HEK293T (cell line): ENCODE results near the gene ZNF219.

ENCODE experiments used
- CTCF ChIA-PET: fragments of 350-600 bp; formaldehyde crosslinking; extraction: SDS; loops from one replicate; lab custom pipeline; 2021; ENCODE audit warnings: antibody characterized with exemption, inconsistent platforms; lab: Yijun Ruan, JAX
- POLR2A ChIA-PET: fragments of 350-600 bp; formaldehyde crosslinking; extraction: SDS; loops from one replicate; lab custom pipeline; 2020; ENCODE audit warnings: antibody characterized with exemption, inconsistent platforms; lab: Yijun Ruan, JAX
- DNase-seq: peaks from one replicate; pipeline ENCODE4 v3.0.0; 2012; ENCODE audit warnings: mixed read lengths; ENCODE audit errors: extremely low spot score
- ARNT ChIP-seq: fragments of 450-650 bp; IDR thresholded peaks from 2 replicates; pipeline ENCODE4 v1.6.1; 2017; ENCODE audit warnings: mild to moderate bottlenecking
- BHLHE40 ChIP-seq: fragments of 450-650 bp; IDR thresholded peaks from 2 replicates; pipeline ENCODE4 v1.6.1; 2016; ENCODE audit warnings: mild to moderate bottlenecking, moderate library complexity, borderline replicate concordance
- CTBP1 ChIP-seq: fragments of 450-650 bp; IDR thresholded peaks from 2 replicates; pipeline ENCODE4 v1.6.1; 2016; ENCODE audit warnings: borderline replicate concordance
- ELF4 ChIP-seq: fragments of 450-650 bp; IDR thresholded peaks from 2 replicates; pipeline ENCODE4 v1.6.1; 2017; ENCODE audit warnings: antibody characterized with exemption
- FOXA1 ChIP-seq: fragments of 450-650 bp; IDR thresholded peaks from 2 replicates; pipeline ENCODE4 v1.6.1; 2016; ENCODE audit warnings: mild to moderate bottlenecking
- FOXK2 ChIP-seq: fragments of 450-650 bp; IDR thresholded peaks from 2 replicates; pipeline ENCODE4 v1.6.1; 2016; ENCODE audit warnings: mild to moderate bottlenecking
- FOXM1 ChIP-seq: fragments of 450-650 bp; IDR thresholded peaks from 2 replicates; pipeline ENCODE4 v1.6.1; 2017; ENCODE audit warnings: mild to moderate bottlenecking, borderline replicate concordance
- HDGF ChIP-seq: fragments of 450-650 bp; IDR thresholded peaks from 2 replicates; pipeline ENCODE4 v1.6.1; 2017; ENCODE audit warnings: antibody characterized with exemption, borderline replicate concordance
- L3MBTL2 ChIP-seq: fragments of 450-650 bp; conservative IDR thresholded peaks from 2 replicates; pipeline ENCODE4 v1.6.1; 2016; ENCODE audit warnings: mild to moderate bottlenecking
- LEF1 ChIP-seq: fragments of 450-650 bp; IDR thresholded peaks from 2 replicates; pipeline ENCODE4 v1.6.1; 2017; ENCODE audit warnings: mild to moderate bottlenecking, borderline replicate concordance
- NFRKB ChIP-seq: fragments of 450-650 bp; IDR thresholded peaks from 2 replicates; pipeline ENCODE4 v1.6.1; 2016; ENCODE audit warnings: mild to moderate bottlenecking, moderate library complexity
- SP1 ChIP-seq: fragments of 450-650 bp; IDR thresholded peaks from 2 replicates; pipeline ENCODE4 v1.6.1; 2017
- SUZ12 ChIP-seq: fragments of 450-650 bp; IDR thresholded peaks from 2 replicates; pipeline ENCODE4 v1.6.1; 2016; ENCODE audit warnings: mild to moderate bottlenecking
- TARDBP ChIP-seq: fragments of 450-650 bp; IDR thresholded peaks from 2 replicates; pipeline ENCODE4 v1.6.1; 2016
- ZNF384 ChIP-seq: fragments of 450-650 bp; IDR thresholded peaks from 2 replicates; pipeline ENCODE4 v1.6.1; 2016
- TF ChIP-seq, protein P1 (sequence below): fragments of 450-650 bp; IDR thresholded peaks from 2 replicates; pipeline ENCODE4 v1.6.1; 2016

ZNF219 gene

DNA sequence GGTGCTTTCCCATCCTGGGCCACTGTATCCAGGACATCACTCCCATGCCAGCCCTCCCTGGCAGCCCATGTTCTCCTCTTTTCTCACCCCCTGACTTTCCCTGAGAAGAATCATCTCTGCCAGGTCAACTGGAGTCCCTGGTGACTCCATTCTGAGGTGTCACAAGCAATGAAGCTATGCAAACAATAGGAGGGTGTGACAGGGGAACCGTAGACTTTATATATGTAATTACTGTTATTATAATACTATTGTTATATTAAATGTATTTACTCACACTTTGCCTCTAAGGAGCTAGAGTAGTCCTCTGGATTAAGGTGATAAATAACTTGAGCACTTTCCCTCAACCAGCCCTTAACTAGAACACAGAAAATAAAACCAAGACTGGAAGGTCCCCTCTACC, 9.2 kb downstream of the ZNF219 start:
- CTCF ChIA-PET = interaction anchor here (0.9 to 2.7 kb wide), 7 partner anchors 9 to 74 kb away, joined by 3 to 26 read pairs (median 7); partner anchors contain the start of genes ARHGEF40 and TMEM253
- DNase-seq = no peak
- POLR2A ChIA-PET = interaction anchor here (0.7 to 2.7 kb wide), 2 partner anchors 15 to 18 kb away, joined by 4 to 8 read pairs; no protein-coding TSS in a partner anchor
- TF ChIP-seq BHLHE40 (no peak), CTBP1 (no peak), LEF1 (no peak), SUZ12 (no peak), FOXM1 (no peak), SP1 (no peak), ELF4 (no peak), NFRKB (no peak), ZNF384 (no peak), FOXA1 (no peak), ARNT (no peak), L3MBTL2 (no peak), HDGF (no peak), TARDBP (no peak), FOXK2 (no peak)
- TF ChIP-seq, protein P1, sequence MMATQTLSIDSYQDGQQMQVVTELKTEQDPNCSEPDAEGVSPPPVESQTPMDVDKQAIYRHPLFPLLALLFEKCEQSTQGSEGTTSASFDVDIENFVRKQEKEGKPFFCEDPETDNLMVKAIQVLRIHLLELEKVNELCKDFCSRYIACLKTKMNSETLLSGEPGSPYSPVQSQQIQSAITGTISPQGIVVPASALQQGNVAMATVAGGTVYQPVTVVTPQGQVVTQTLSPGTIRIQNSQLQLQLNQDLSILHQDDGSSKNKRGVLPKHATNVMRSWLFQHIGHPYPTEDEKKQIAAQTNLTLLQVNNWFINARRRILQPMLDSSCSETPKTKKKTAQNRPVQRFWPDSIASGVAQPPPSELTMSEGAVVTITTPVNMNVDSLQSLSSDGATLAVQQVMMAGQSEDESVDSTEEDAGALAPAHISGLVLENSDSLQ = no peak

DNA sequence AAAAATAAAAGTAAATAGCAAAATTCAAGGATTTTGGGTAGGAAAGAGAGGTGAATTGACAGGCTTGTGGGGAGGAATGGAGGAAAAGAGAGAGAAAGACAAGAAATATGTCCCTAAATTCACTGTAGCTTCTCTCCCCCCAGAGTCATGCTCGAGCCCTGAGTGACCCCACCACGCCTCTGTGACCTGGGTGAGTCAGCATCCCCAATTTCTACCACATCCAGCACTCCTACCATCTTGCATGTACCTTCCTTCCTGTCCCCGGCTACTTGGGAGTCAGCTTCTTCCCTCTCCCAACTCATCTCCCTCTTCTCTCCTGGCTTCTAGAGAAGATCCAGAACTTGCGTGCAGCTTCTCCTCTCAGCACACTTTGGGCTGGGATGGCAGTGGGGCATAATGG, 9.8 kb downstream of the ZNF219 start:
- no peak for DNase-seq
- ChIA-PET CTCF (interaction anchor here (1.1 to 2.7 kb wide), 4 partner anchors 17 to 74 kb away, joined by 3 to 26 read pairs (median 13); partner anchors contain the start of gene ARHGEF40), POLR2A (interaction anchor here (2.7 to 6.3 kb wide), 2 partner anchors 16 to 17 kb away, joined by 8 to 37 read pairs; partner anchors contain the start of gene ARHGEF40)
- TF ChIP-seq FOXK2 (no peak), FOXM1 (no peak), ZNF384 (no peak)

DNA sequence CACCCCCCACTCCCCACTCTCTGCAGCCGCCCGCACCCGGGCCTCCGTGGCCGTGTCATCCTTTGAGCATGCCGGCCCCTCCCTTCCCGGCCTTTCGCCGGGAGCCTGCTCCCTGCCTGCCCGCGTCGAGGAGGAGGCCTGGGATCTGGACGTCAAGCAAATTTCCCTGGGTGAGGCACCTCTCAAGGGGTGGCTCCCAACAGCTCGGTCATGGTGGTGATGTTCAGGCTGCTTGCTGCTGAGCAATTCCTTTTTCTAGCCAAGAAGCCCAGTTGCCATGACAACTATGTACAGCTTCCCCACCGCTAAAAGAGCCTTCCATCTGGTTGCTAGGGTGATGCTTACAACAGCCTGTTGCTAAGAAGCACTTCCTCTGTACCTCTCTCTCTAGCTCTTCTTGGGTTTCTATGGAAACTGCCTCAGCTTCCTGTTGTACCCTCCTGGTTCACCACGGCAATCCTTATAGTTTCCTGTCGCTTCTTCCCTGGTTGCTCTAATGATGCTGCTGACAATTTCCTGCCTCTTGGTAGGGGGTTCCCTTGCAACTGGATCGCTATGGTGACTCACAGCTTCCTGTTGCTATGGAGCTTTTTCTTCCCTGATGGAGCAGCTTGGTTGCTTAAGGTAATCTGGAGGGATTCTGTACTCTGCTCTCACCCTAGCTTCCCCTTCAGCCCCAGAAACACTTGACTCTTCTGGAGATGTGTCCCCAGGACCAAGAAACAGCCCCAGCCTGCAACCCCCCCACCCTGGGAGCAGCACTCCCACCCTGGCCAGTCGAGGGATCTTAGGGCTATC, 11.0 kb downstream of the ZNF219 start:
- TF ChIP-seq FOXK2 = no peak
- ChIA-PET CTCF (interaction anchor here (0.8 to 2.0 kb wide), 5 partner anchors 16 to 72 kb away, joined by 3 to 10 read pairs (median 5); partner anchors contain the start of gene ARHGEF40), POLR2A (interaction anchor here (1.3 to 6.3 kb wide), 2 partner anchors 16 to 19 kb away, joined by 4 to 37 read pairs; partner anchors contain the start of gene ARHGEF40)
- DNase-seq = no peak

DNA sequence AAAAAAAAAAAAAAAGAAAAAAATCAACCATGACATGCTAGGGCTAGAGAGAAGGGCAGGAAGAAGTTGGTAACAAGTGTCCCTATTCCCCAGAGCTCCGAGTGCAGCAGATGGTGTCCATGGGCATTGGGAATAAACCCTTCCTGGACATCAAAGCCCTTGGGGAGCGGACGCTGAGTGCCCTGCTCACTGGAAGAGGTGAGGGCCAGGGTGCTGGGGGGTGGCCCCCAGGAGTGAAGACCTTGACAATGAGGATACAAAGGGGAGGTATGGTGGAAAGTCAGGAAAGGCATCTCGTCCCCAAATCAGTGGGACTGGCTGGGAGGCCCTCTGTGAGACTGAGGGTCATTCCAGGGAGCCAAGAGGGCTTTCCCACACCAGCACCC, 11.6 kb downstream of the ZNF219 start:
- ChIA-PET CTCF (interaction anchor here (0.6 to 2.0 kb wide), 7 partner anchors 16 to 71 kb away, joined by 3 to 10 read pairs (median 3); partner anchors contain the start of gene ARHGEF40), POLR2A (interaction anchor here (1.3 to 6.3 kb wide), 2 partner anchors 16 to 18 kb away, joined by 4 to 37 read pairs; partner anchors contain the start of gene ARHGEF40)
- no peak for DNase-seq
- TF ChIP-seq L3MBTL2 = no peak
- TF ChIP-seq FOXM1 = no peak
- no peak for TF ChIP-seq SUZ12
- TF ChIP-seq SP1 = no peak

DNA sequence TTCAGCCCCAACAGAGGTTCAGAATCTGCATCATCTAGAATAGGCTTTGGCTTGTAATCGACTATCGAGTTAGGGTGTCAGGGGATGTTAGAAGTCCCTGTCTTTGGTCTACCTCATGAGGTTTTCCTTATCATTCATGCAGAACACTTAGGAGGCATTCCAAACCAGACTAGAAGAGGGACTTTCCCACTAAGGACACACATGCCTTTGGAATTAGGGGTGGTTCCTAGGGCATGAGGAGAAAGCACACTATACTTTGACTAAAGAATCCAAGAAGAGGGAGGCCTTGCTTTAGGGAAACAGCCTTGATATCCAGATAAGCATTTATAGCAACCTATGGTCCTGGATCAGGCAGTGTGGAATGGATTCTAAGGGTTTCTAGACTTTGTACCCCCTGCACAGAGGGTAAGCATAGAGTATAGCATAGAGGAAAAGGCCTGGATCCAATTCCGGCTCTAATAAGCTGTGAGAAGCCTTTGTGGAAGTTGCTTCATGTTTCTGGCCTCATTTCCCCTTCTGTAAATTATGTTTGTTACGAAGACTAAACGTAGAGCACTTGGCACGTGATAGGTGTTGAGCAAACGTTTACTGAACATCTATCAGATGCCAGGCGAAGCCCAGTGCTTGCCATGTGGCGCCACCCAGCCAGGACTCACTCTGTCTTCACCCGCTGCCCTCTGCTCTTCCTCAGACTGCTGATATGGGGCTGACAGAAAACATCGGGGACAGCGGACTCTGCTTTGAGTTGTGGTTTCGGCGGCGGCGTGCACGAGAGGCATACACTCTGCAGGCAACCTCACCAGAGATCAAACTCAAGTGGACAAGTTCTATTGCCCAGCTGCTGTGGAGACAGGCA, 13.2 kb downstream of the ZNF219 start:
- POLR2A ChIA-PET = interaction anchor here (6.3 kb wide), 1 partner anchor 14 kb away, joined by 37 read pairs; the partner anchor contains the start of gene ARHGEF40
- no peak for TF ChIP-seq ELF4
- TF ChIP-seq, protein P1 = no peak
- no peak for TF ChIP-seq HDGF
- TF ChIP-seq SUZ12 = no peak
- no peak for TF ChIP-seq FOXM1
- no peak for TF ChIP-seq SP1
- no peak for TF ChIP-seq FOXK2
- TF ChIP-seq FOXA1 = no peak
- TF ChIP-seq TARDBP = no peak
- TF ChIP-seq L3MBTL2 = no peak
- no peak for TF ChIP-seq NFRKB
- TF ChIP-seq ARNT = no peak
- no peak for TF ChIP-seq ZNF384
- TF ChIP-seq LEF1 = no peak
- no peak for TF ChIP-seq BHLHE40
- TF ChIP-seq CTBP1 = no peak
- DNase-seq = no peak
- CTCF ChIA-PET = interaction anchor here (1.1 kb wide), 1 partner anchor 20 kb away, joined by 5 read pairs; no protein-coding TSS in a partner anchor

DNA sequence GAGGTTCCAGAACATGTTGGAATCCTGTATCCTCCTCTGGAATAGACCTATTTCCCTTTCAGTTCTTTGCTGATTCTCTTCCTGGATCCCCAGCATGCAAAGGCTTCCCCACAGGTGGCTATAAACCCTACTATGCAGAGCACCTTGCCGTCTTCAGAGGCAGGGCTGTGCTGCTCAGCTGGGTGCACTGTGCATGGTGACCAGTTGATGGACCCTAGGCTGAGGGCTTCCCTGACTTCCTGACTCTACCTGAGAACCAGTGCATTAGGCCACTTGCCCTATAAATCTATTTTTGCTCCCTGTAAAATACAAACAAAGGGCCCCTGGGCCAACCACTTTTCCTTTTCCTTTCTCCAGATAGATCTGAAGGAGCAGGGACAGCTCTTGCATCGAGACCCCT, 14.1 kb downstream of the ZNF219 start:
- no peak for TF ChIP-seq ELF4
- CTCF ChIA-PET = interaction anchor here (1.3 kb wide), 1 partner anchor 8 kb away, joined by 5 read pairs; no protein-coding TSS in a partner anchor
- POLR2A ChIA-PET = interaction anchor here (6.3 kb wide), 1 partner anchor 13 kb away, joined by 37 read pairs; the partner anchor contains the start of gene ARHGEF40
- no peak for DNase-seq
